GM19463 (cell line): ENCODE results near the gene AHNAK2.
"Not testable (repeated sequence)": the region's sequence is repeated elsewhere in the genome, so short reads cannot be mapped to it uniquely, and the experiment has no call there.

Experiments used
- ATAC-seq: cut with Tn5 transposase; IDR thresholded peaks from one replicate; pipeline ENCODE4 v1.9.1; 2021; ENCODE audit warnings: mild to moderate bottlenecking, moderate library complexity; ENCODE audit not compliant: unreplicated experiment

AHNAK2 gene

DNA sequence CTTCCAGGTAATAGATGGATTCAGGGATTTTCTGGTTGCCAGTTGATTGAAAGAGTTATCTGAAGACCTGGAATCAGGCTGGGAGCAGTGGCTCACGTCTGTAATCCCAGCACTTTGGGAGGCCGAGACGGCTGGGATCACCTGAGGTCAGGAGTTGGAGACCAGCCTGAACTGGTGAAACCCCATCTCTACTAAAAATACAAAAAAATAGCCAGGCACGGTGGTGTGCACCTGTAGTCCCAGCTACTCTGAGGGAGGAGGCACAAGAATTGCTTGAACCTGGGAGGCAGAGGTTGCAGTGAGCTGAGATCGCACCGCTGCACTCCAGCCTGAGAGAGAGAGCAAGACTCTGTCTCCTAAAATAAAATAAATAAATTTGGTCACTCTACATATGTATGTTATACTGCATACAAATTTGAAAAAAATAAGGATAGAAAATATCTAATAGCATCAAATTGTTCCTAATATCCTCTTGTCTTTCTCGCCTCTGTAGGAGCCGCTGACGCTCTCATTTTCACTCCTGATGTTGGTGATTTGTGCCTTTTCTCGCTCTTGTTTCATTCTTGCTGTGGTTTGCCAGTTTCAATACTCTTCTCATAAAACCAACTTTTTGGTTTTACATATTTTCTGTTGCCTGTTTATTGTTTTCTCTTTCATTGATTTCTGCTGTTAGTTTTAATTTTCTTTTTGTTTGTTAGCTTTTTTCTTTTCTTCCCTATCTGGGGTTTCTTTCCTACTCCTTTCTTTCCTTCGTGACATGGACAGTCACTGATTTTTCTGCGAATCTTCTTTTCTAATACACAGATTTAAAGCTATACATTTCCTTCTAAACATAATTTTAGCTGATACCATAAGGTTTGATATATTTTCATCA, 77.3 kb downstream of the AHNAK2 start:
- ATAC-seq, result no peak

DNA sequence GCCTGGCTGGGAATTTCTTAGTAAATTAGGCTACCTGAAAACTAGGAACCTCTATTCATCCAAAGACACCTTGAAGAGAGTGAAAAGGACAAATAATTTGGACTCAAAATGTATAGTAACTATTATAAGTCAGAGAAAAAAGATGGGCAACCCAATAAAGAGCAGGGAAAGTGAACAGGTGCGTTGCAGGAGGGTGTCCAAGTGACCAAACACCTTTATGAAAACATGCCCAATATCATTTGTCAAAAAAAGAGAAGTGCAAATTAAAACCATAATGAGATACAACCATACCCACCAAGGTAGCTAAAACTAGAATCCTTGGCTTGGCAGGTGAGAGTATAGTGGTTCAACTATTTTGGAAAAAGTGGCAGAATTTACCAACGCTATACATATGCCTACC, 78.4 kb downstream of the AHNAK2 start:
- no peak for ATAC-seq

DNA sequence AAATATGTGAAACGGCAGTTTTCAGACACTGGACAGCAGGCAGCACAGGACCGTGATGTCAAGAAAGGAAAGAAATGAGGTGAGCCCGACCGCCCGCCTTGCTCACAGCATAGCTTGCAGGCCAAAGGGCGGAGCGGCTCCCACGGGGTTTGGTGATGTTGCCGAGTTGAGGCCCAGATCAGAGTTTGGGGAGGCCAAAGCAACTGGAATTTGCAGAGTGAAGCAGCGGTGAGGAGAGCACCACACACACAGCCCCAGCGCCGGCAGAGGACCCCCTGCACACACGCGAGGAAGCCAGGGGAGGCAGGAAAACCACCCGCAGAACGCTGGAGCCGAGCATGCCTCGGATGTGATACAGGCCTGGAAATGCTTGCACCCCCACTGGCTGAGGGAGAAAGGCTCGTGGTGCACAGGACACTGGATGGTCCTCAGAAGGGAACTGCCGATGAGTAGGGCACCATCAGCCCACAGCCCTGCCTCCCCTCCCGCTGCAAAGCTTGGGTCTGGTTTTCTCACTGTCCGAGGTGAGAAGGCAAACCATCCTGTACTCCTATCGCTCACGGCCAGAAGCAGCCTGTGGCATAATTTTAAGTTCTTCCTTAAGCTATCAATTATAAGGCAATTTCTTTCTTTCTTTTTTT, 79.2 kb downstream of the AHNAK2 start:
- ATAC-seq, result no peak

DNA sequence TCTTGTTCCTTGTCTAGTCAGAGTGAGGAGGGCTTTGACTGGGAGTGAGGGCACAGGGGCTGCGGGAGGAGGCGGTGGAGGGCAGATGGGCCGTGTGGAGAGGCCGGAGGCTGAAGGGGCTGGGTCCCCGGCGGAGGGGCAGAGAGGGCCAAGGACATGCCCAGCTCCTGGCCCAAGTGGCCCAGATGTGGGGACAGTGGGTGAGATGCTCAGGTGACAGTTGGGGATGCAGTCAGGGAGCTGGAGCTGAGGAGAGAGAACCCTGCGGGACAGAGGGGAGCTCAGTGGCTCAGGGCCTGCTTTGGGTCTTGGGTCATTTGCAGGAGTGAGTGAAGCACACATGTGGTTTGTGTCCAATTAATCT, 80.0 kb downstream of the AHNAK2 start:
- ATAC-seq, result no peak

DNA sequence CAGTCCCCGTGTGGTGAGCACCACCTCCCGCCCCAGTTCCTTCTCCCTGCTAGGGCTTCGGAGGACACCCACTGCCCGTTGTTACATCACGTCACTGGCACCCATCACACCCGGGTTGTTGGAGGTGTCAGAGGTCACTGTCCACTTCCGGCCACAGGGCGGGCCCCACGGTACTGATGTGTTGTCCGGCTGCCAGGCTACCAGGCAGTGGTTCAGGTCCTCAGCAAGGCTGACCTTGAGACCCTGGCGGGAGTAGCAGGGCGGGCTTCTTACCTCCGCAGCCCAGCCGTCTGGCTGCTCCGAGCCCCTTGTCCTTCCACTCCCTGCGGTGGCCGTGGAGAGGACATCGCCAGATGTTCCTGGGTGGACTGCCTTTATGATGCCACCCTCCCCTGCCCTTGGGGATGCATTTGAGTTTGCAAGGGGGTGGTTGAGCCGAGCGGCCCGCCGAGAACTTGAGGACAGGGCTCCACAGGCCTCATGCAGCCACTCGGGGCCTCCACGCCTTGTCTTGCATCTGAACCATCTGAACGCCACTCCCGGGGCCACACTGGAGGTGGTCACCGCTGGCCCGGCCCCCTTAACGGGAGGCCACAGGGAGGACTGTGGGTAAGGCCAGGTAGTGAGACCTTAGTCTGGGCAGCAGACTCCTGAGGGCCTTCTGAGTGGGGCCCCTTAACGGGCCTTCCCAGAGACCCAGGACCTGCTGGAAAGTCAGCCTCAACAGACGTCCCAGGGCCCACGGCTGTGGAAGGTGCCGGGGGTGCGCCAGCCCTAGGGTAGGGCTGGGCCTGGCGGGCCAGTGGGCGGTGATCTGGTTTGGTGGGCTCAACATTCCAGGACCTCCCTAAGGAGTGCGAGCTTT, 80.6 kb downstream of the AHNAK2 start:
- ATAC-seq, result no peak

DNA sequence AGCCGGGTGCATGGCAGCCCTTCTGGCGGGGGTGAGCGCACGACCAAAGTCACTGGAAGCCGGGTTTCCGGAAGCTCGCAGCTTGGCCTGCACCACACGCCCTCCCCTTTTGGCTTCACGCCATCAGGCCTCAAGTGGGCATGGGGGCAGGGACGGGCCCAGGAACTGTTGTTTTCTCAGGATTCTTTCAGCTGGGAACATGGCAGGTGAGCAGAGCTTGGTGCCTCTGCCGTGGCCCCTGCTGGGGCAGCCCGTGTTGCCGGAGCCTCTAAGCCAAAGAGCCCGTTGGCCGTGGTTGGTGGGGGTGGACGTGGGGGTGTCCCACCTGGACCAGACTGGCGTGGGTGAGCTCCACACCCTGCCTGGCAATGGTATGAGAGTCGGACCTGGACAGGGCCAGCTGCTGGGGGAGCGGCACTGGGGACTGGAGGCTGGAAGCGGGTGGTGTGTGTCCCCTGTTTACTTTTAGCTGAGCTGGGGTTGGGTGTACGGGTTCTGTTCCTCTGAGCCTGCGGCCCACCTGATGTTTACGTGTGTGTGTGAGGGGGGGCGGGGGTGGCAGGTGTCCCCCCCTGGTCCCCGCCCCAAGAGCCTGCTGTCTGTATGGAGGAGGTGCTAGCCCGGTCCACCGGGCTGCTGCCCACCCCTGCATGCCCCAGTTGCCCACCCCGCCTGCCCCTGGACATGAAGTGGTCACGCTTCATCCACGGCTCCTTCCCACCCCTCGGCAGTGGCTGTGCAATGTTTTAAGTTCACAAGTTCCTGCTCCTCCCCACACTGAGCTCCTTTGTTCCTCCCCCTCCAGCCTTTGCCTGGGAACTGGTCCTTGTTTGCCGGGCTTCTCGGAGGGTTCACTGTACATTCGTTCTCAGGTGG, 82.2 kb downstream of the AHNAK2 start:
- ATAC-seq, result no peak

DNA sequence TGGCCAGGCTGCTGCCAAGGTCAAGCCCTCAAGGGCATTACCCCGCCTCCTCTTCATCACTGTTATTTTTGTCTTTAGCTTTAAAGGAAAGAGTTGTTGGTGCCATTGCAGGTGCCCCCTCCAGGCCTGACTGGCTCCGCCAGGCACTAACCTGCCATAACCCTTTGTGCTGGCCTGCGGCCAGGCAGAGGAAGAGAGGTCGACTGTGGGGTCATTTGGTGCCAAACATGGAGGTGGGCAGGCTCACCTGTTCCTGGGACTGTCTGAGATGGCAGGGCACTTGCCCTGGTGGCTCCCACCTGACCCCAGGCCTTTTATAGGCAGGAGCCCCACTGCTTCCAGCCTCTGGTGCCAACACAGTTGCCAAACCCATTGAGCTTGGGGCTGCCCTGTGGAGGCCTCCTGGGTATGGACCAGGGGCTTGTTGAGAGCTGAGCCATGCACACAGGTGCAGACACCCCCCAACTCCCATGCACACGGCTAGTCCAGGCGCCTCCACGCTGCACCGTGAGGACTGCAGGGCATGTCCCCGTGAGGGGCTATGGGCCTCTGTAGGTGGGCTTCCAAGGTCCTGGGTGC, 82.9 kb downstream of the AHNAK2 start:
- ATAC-seq, result no peak

DNA sequence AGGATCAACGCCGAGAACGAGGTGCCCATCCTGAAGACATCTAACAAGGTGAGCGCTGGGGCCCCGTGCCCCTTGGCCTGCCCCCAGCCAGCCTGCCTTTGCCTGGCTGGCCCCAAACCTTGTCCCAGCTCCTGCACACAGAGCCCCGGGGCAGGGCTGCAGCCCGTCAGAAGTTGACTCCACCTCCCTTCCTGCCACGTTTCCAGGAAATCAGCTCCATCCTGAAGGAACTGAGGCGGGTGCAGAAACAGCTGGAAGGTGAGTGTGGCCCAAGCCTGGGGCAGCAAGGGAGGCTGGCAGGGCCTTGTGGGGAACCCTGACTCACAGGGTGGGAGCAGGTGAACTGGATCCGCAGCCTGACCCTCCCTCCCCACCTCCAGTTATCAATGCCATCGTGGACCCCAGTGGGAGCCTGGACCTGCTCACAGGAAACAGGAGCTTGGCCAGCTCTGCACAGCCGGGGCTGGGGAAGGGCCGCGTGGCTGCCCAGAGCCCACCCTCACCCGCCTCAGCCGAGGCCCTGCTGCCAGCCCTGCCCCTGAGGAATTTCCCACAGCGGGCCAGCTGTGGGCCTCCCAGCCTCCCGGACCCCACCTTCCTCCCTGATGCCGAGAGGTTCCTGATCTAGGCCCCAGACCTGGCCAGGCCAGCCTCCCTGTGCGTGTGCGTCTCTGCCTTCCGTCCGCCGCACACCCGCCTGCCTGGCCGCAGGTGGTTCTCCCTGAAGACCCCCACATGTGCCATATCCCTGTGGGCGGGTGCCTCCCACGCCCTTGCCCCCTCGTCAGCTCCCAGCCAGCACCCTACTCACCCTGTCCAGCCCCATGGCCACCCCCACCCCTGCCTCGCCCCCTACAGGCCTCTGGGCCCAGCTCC, 83.6 kb downstream of the AHNAK2 start:
- no peak for ATAC-seq

DNA sequence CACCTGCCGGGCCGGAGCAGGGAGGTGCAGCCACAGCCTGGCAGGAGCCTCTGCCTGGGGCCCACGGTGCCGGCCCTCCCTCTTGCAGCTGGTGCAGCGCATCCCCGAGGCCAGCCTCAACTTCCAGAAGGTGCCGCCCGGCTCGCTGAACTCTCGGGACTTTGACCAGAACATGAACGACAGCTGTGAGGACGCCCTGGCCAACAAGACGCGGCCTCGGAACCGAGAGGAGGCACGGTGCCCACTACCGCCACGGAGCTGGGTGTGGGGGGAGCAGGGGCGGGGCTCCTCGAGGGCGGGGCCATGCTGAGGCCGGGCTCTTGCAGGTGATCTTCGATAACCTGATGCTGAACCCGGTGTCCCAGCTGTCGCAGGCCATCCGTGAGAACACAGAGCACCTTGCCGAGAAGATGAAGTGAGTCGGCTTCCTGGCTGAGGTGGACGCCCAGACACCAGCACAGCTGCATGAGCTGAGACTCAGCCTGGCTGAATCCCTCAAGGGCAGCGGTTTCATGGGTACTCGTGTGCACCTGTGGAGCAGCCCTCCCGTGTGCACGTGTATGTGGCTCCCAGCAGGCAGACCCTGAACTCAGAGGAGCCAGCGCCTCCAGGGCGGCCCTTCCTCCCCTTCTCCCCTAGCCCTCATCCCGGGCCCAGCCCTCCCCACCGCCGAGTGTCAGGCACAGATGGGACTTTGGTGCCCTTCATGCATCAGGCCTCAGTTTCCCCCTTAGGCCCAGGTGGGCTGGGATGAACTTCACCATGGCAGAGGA, 84.6 kb downstream of the AHNAK2 start:
- no peak for ATAC-seq

DNA sequence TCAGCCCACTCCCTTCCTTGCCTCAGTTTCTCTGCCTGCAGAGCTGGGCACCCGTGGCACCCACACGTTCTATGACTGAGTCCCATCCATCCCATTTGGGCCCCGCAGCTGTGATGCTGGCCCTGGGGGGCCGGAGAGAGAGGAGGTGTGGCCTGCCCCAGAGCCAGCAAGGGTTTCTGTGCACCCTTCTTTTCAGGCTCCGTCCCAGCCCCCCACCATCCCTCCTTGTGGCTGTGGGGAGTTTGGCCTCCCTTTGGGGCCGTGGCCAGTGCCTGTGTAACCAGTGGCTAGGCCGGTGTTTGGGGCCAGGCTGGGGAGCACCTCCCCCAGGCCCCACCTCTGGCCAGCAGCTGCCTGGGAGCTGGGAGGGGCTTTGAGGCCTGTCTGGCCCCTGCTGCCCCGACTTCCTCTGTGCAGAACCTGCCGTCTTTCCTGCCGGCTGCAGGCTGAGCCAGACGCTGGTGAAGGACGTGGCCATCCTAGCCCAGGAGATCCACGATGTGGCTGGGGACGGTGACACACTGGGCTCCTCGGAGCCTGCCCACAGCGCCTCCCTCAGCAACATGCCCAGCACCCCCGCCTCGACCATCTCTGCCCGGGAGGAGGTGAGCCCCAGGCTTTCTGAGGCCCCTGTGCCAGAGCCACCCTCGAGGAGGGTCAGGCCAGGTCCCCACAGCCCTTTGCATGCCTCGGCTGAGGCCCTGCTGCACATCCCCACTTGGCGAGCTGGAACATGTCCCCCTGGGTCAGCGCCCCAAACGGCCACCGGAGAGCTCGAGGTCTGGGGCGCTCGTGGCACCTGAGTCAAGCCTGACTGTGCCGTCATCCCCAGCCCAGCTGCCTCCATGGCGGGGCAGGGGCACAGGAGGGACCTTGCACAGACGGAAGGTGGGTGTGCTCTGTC, 85.4 kb downstream of the AHNAK2 start:
- no peak for ATAC-seq

DNA sequence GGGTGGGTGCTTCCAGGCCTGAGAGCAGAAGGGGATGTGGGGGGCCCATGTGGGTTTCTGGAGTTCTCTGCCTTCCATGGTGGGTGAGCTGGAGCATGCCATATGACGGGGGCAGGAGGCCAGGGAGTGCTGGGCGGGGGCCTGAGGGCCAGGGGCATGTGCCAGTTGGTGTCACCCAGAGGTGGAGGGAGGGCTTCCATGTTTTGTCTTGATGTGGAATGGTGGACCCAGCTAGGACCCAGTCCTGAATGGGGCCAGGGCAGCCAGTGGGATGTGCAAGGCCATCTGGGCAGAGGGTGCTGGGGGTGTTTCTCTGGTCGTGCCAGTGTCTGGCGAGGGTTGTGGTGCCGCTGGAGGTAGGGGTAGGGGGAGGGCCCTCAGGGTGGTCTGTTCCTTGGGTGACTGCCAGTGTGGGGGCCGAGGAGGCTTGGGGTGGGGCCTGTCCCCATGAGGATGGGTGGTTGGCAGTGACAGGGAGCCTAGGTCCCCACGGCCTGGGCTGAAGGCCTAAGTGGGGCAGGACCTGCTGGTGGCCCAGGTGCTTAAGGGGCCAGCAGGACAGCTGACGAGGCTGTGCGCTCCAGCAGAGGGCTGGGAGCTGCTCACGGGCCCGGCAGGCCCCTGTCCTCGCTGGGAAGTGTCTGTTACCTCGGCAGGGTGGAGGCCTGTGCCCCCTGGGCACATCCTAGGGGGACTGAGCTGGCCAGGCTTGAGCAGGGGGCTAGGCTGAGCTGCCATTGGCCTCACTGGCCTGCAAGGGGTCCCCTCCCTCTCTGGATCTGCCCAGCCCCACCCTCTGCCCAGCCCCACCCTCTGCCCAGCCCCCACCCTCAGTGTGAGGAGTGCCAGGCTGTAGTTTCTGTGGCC, 86.3 kb downstream of the AHNAK2 start:
- no peak for ATAC-seq

DNA sequence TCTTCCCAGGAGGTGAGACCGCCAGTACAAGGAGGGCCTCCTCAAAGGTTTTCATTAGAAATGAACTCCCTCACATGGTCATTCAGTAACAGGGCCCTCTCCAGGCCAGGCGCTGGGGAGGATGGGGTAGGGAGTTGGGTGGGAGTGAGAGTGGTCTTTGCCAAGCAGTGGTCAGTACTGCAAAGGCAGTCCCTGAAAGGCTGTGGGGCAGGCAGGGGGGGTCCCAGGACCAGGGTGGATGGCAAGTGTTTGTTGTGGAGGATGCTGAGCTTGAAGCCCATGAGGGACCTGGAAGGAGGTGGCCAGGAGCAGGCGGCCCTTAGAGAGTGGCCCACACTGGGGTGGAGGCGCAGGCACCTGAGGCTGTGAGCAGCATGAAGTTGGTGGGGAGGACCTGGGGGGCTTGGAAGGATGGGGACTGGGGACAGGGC, 87.0 kb downstream of the AHNAK2 start:
- no peak for ATAC-seq

DNA sequence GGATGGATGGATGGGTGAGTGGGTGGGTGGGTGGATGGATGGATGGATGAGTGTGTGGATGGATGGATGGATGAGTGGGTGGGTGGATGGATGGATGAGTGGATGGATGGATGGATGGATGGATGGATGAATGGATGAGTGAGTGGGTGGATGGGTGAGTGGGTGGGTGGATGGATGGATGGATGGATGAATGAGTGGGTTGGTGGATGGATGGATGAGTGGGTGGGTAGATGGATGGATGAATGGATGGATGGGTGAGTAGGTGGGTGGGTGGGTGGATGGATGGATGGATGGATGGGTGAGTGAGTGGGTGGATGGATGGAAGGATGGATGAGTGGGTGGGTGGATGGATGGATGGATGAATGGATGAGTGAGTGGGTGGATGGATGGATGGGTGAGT, 87.9 kb downstream of the AHNAK2 start:
- not testable (repeated sequence) for ATAC-seq

DNA sequence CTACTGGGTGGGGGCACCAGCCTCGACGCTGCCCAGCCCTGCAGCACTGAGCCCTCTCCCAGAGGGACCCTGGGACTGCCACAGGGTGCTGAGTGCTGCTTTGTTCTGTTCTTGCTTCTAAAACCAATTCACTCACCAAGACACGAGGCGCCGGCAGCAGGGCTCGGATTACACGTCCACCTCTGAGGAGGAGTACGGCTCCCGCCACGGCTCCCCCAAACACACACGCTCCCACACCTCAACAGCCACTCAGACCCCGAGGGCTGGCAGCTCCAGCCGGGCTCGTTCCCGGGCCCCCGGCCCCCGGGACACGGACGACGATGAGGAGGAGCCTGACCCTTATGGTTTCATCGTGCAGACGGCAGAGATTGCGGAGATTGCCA, 88.8 kb downstream of the AHNAK2 start:
- ATAC-seq, result no peak

DNA sequence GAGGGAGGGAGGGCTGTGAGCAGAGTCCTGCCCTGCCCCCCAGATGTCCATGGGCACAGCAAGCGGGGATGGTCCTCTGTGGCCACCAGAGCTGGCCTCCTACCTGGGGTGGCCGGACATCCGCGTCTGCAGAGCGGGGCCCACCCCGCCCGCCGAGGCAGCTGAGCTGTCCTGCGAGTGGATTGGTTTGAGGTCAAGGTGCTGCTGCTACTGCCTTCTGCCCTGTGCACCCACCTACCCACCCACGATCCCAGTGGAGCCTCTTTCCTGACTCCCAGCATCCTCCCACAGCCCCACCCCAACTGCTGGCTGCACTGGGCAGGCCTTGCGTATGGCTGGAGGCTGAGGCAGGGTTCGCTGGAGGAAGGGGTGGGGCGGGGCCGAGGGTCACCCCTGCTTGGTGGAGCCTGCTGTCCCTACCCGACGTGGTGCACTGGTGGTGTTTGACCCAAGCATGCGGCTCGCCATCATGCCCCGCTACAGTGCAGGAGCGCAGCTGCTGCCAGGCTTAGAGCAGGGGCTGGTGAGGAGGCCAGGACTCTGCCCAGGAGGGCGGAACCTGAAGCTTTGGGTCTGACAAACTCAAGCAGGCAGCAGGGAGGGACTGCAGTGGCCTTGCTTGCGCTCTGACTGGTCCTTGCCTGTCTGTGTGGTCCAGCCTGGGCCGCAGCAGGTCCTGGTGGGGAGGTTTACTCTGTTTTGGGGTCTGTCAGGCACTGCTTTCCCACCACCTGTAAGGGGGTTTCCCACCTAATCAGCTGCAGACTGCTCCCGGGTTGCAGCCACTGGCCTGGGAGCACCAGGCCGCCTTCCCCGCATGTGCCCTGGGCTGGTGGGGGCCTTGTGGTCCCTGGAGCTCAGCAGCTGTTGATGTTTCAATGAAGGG, 89.4 kb downstream of the AHNAK2 start:
- ATAC-seq, result no peak
